CD4-positive, alpha-beta T cell (primary cell): Measurements from ENCODE around the gene TTN. TPM values are rescaled to one million over a fixed set of nuclear protein-coding genes. Genes with fewer than 3 reads are reported as not detected.

Experiments
- ATAC-seq: fragments of 200-7000 bp; cut with Tn5 transposase; one replicate; pipeline ENCODE4 v1.10.0; 2022; ENCODE audit warnings: mild to moderate bottlenecking; ENCODE audit not compliant: poor library complexity
- CTCF ChIA-PET: fragments of 350-600 bp; sonication (Branson Sonifier 250); formaldehyde crosslinking; loops from one replicate; lab custom pipeline; 2021; ENCODE audit warnings: antibody characterized with exemption, inconsistent platforms; lab: Charles Lee
- POLR2A ChIA-PET: fragments of 350-600 bp; sonication (Branson Sonifier 250); formaldehyde crosslinking; loops from one replicate; lab custom pipeline; 2021; ENCODE audit warnings: antibody characterized with exemption, inconsistent platforms; lab: Charles Lee
- DNase-seq, 14 experiments: peaks; one replicate each; pipeline ENCODE4 v3.0.0-alpha.2; 2013 to 2020; ENCODE audit warnings: mixed read lengths in 2 of 14
- H3K27ac ChIP-seq, 2 donors: one replicate each; pipeline versions ENCODE4 v1.5.1 to v1.7.0; 2013; ENCODE audit warnings: low read length in 2 of 2, low read depth in 1 of 2, mild to moderate bottlenecking in 1 of 2
- H3K27me3 ChIP-seq, 2 experiments: 1 replicate in 1 of 2; 2 replicates in 1 of 2; pipeline versions ENCODE4 v1.6.1 to v1.7.0; 2013; ENCODE audit warnings: low read length in 2 of 2, control low read depth in 1 of 2, mild to moderate bottlenecking in 1 of 2, moderate library complexity in 1 of 2; ENCODE audit not compliant: insufficient read depth in 2 of 2, control insufficient read depth in 1 of 2
- H3K36me3 ChIP-seq: one replicate; pipeline ENCODE4 v1.6.1; 2013; ENCODE audit warnings: low read length, control low read depth; ENCODE audit not compliant: insufficient read depth
- H3K4me1 ChIP-seq: one replicate; pipeline ENCODE4 v1.6.1; 2013; ENCODE audit warnings: low read length, control low read depth; ENCODE audit not compliant: insufficient read depth
- H3K4me3 ChIP-seq: one replicate; pipeline ENCODE4 v1.5.1; 2013; ENCODE audit warnings: mild to moderate bottlenecking, low read length, moderate library complexity
- H3K9me3 ChIP-seq, 2 experiments: 1 replicate in 1 of 2; 2 replicates in 1 of 2; pipeline versions ENCODE4 v1.6.1 to v1.7.0; 2013; ENCODE audit warnings: low read length in 2 of 2, mild to moderate bottlenecking in 2 of 2, control low read depth in 1 of 2, moderate library complexity in 1 of 2; ENCODE audit not compliant: control insufficient read depth in 1 of 2, insufficient read depth in 1 of 2
- H3K27ac Mint-ChIP-seq: one replicate; pipeline ENCODE4 v1.8.0; 2020; ENCODE audit warnings: mixed read lengths
- H3K27me3 Mint-ChIP-seq: one replicate; pipeline ENCODE4 v1.8.0; 2021; ENCODE audit warnings: mixed read lengths
- H3K36me3 Mint-ChIP-seq: one replicate; pipeline ENCODE4 v1.8.0; 2021; ENCODE audit warnings: low read depth, mixed read lengths
- H3K4me1 Mint-ChIP-seq: one replicate; pipeline ENCODE4 v1.8.0; 2021; ENCODE audit warnings: low read depth, mixed read lengths
- H3K4me3 Mint-ChIP-seq: one replicate; pipeline ENCODE4 v1.8.0; 2020; ENCODE audit warnings: mild to moderate bottlenecking, mixed read lengths
- H3K9me3 Mint-ChIP-seq: one replicate; pipeline ENCODE4 v1.8.0; 2020; ENCODE audit warnings: mixed read lengths
- intact Hi-C, 2 experiments: fragments of 100-400 bp; cut with DNase I in 1 of 2; cut with micrococcal nuclease in 1 of 2; formaldehyde crosslinking; loops; one replicate each; pipeline versions ENCODE4 v1.15.1 to v1.9.0; 2023 to 2025; cut with DNase I, micrococcal nuclease
- total RNA-seq, 174 experiments: library from RNA in 2 of 174; stranded (reverse) in 2 of 174; gene quantifications; one replicate each; pipeline ENCODE4 v1.2.3 and lab custom pipeline; 2021 to 2026
- TF ChIP-seq, protein P1 (sequence below): fragments of 200-600 bp; IDR thresholded peaks from one replicate; pipeline ENCODE4 v1.8.0; 2022; ENCODE audit warnings: antibody characterized with exemption, mild to moderate bottlenecking

The TTN gene
- total RNA-seq, 2 experiments from 2014 or later, result 27.5 to 29.2 TPM

DNA sequence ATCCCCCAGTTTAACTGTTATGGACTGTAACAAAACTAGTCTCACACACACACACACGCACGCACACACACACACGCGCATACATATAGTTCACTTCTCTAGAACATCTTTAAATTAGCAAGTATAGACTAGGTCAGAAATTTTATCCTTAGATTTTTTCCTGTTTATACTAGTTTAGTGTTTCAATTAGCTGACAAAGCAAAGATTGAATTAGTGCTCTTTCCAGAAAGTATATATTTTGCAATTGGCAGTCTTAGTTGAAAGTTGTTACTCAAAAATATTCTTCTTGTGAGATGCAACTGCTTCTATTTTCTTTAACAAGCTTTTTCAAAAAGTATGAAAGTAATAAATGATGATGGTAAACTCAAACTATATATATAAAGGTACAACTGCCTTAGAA, 304.5 kb downstream of the TTN start:
- Histone ChIP-seq H3K4me3 (no peak overlapping the region), H3K27ac (no peak overlapping the region), H3K36me3 (peaks cover 69% of the 10 kb centered on the region), H3K27me3 (no peaks in the 10 kb centered on the region), H3K4me1 (no peaks in the 10 kb centered on the region), H3K9me3 (no peaks in the 10 kb centered on the region)
- Mint-ChIP-seq H3K27me3 (no peaks in the 10 kb centered on the region), H3K27ac (no peak overlapping the region), H3K4me3 (no peak overlapping the region), H3K36me3 (peaks cover 92% of the 10 kb centered on the region), H3K9me3 (no peaks in the 10 kb centered on the region), H3K4me1 (no peaks in the 10 kb centered on the region)
- ATAC-seq, result no peak
- intact Hi-C loops, result no loop called here
- ChIA-PET CTCF (no interaction called here), POLR2A (interaction anchor here (0.6 kb wide), 2 partner anchors 47 to 693 kb away, joined by 3 read pairs; no protein-coding TSS in a partner anchor)
- TF ChIP-seq, protein P1, sequence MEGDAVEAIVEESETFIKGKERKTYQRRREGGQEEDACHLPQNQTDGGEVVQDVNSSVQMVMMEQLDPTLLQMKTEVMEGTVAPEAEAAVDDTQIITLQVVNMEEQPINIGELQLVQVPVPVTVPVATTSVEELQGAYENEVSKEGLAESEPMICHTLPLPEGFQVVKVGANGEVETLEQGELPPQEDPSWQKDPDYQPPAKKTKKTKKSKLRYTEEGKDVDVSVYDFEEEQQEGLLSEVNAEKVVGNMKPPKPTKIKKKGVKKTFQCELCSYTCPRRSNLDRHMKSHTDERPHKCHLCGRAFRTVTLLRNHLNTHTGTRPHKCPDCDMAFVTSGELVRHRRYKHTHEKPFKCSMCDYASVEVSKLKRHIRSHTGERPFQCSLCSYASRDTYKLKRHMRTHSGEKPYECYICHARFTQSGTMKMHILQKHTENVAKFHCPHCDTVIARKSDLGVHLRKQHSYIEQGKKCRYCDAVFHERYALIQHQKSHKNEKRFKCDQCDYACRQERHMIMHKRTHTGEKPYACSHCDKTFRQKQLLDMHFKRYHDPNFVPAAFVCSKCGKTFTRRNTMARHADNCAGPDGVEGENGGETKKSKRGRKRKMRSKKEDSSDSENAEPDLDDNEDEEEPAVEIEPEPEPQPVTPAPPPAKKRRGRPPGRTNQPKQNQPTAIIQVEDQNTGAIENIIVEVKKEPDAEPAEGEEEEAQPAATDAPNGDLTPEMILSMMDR, result no peak
- DNase-seq, result no peak

DNA sequence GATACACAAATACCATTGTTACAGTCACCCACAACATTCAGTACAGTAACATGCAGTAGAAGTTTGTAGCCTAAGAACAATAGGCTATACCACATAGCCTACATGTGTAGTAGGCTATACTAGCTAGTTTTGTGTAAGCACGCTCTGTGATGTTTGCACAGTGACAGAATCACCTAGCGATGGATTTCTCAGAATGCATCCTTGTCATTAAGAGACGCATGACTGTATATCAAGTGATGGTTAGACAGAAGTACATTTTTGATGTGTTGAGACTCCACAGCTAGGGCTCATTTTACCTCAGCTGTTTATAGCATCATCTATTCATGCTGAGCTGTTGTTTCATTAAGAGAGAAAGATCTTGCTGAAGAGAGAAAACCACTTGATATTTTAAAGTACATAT, 307.6 kb downstream of the TTN start:
- TF ChIP-seq, protein P1, result no peak
- Mint-ChIP-seq H3K27ac (no peak overlapping the region), H3K27me3 (no peaks in the 10 kb centered on the region)

GRCh38 chr2:178498137-178498536, 309.1 kb downstream of the TTN start:
- H3K9me3 ChIP-seq, result no peaks in the 10 kb centered on the region
- ATAC-seq, result no peak
- Mint-ChIP-seq H3K27me3 (no peaks in the 10 kb centered on the region), H3K4me1 (no peaks in the 10 kb centered on the region), H3K36me3 (peaks cover 95% of the 10 kb centered on the region), H3K4me3 (no peak overlapping the region), H3K27ac (no peak overlapping the region), H3K9me3 (no peaks in the 10 kb centered on the region)
- no peak overlapping the region for H3K4me3 ChIP-seq
- H3K4me1 ChIP-seq, result no peaks in the 10 kb centered on the region
- DNase-seq, result no peak
- POLR2A ChIA-PET, result no interaction called here
- TF ChIP-seq, protein P1, result no peak
- H3K27ac ChIP-seq, result no peak overlapping the region
- intact Hi-C loops, result loop anchor here in 1 of 2 experiments (10.0 kb wide), 1 partner anchor 103 kb away; no protein-coding TSS in a partner anchor
- H3K36me3 ChIP-seq, result peaks cover 84% of the 10 kb centered on the region
- CTCF ChIA-PET, result no interaction called here
- no peaks in the 10 kb centered on the region for H3K27me3 ChIP-seq

More for the DNA sequence above, 307.6 kb downstream of the TTN start:
- Histone ChIP-seq H3K36me3 (peaks cover 77% of the 10 kb centered on the region), H3K27ac (no peak overlapping the region), H3K4me3 (no peak overlapping the region), H3K4me1 (no peaks in the 10 kb centered on the region), H3K27me3 (no peaks in the 10 kb centered on the region), H3K9me3 (no peaks in the 10 kb centered on the region)
- CTCF ChIA-PET, result interaction anchor here (1.0 kb wide), 1 partner anchor 23 kb away, joined by 5 read pairs; no protein-coding TSS in a partner anchor
- H3K4me3 Mint-ChIP-seq, result no peak overlapping the region
- DNase-seq, result no peak
- H3K9me3 Mint-ChIP-seq, result no peaks in the 10 kb centered on the region
- no peak for ATAC-seq
- intact Hi-C loops, result loop anchor here in 1 of 2 experiments (10.0 kb wide), 1 partner anchor 105 kb away; no protein-coding TSS in a partner anchor
- POLR2A ChIA-PET, result interaction anchor here (1.1 kb wide), 1 partner anchor 15 kb away, joined by 3 read pairs; no protein-coding TSS in a partner anchor
- no peaks in the 10 kb centered on the region for H3K4me1 Mint-ChIP-seq
- peaks cover 94% of the 10 kb centered on the region for H3K36me3 Mint-ChIP-seq
